T-helper 1 cell (primary cell): ENCODE measurements around the gene MAGI2.

Experiments used
- DNase-seq, 5 donors: peaks; one replicate each; pipeline ENCODE4 v3.0.0-alpha.2; 2012 to 2020

MAGI2 gene

DNA sequence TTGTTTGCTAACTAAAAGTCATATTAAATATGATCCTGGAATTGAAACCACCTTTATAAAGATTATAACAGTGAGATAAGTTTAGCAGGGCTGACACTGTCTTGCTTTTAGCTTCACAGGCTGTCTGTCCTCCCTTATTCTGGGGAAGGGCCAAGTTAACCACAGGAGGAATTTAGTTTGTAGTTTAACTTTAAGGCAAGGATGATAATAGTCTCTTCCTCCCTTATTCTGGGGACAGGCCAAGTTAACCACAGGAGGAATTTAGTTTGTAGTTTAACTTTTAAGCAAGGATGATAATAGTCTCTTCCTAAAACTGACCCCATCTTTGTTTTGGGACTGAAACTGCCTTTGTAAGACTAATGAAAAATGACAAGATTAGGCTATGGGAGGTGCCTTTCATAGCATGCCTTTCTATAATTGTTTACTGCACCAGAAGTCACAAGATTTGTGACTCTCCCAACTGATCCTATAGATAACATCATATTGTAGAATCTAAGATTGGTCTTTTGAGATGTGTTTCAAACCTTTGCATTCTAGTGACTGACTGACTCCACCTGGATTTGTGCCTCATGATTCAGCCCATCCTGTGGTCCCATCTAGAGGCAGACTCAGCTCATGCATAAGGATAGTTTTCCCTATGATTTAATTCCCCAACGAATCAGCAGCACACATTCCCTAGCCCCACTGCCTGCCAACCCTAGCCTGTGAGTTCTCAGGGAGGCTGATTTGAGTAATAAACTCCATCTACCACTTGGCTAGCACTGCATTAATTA lies 212.0 kb downstream of the MAGI2 start:
- no peak for DNase-seq

DNA sequence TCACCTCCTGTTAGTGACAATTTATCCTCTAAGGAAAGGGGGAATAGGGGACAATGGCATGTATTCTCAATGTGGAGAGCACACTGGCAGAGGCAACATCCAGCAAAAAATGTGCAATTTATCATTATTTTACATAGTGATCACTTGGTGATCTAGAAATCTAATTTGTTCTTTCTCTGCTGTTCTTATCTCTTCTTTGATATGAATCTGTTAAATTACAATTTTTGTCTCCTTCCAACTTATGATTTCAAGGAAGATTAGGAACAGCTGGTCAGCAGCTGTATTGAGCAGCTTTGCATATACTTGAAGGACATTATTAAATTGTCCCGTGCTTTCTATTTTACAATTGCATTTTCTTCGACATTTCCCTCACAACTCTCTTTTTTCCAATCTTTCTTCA lies 213.1 kb downstream of the MAGI2 start:
- no peak for DNase-seq

DNA sequence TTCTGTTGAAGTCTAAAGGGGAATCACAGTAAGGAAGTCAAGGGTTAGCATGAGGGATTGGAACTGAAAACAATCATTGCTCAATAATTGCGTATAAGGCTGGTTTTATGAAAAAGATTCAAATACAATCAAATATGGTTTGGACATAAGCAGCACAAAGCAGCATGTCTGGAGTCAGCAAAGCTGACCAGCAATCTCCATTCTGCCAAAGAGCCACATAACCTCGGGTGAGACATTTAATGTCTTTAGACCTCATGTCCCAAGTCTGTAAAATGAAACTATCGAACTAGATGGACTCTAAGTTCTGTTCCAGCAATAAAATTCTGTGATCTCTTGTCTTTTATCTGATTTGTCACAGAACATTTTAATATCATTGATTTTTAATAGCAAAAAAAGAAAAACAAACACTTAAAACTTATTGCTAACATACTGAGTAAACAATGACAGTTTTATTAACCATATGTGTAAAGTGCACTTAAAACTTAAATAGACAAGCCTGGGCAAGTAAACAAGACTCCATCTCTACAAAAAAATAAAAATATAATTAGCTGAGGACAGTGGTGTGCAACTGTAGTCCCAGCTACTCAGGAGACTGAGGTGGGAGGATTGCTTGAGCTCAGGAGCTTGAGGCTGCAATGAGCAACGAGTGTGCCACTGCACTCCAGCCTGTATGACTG lies 217.0 kb downstream of the MAGI2 start:
- DNase-seq, result no peak

DNA sequence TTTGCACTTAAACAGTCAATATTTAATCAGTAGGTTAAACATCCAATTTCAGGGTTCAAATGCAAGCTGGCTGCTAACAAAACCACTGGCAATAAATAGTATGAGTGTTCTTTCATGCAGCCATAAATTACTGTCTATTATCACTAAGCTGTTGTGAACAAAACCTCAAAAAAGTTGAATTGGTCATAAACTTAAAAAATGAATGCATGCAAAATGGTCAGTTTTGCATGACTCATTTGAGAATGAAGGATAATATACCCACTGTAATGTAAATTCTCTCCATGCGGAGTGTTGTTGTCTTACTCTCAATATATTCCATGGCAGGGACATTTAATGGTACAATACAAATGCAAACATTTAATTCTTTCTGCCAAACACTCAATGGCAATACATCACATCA lies 226.4 kb downstream of the MAGI2 start:
- no peak for DNase-seq

GRCh38 chr7:79221211-79221610 lies 232.3 kb downstream of the MAGI2 start:
- no peak for DNase-seq

DNA sequence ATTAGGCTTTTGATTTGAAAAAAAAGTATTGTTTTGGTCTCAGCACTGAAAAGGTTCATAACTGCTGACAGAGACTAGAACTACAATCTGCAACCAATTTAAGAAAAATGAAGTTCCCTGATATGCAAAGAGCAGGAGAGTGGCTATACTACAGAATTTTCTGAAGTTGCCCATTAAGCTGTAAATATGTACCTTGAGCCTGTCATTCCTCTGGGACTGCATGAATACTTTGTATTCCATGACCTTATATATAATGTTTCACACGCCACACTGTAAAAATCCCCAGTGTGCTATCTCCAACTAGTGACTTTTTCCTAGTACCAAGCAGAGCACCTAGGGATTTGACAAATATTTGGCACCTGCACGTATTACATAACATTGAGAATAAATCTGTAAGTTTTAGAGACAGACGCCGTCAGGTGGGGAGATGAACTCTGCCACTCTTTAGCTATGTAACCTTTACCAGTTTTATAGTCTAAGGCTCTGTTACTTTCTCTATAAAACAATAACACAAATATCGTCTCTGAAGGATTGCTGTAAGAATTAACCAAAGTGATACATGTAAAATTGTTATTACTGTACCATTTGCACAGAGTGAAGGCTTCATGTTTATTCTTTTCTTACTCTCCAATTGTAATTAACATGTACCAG lies 235.4 kb downstream of the MAGI2 start:
- no peak for DNase-seq

DNA sequence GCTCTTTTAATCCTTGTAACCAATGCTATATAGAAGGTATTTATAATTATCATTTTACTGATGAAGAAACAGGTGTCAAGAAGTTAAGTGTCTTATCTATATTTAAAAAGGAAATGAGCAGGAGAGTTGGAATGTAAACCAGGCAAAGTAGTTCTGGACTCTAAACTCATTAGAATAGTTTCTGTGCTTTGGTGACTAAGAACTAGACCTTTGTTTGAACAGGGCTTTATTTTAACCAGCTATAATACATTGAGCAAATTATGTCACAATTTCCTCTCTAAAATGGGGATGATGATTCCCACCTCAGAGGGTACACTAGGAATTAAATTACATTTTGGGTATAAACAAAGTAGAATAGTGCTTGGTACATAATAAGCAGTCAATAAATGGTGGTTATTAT lies 236.0 kb downstream of the MAGI2 start:
- no peak for DNase-seq

DNA sequence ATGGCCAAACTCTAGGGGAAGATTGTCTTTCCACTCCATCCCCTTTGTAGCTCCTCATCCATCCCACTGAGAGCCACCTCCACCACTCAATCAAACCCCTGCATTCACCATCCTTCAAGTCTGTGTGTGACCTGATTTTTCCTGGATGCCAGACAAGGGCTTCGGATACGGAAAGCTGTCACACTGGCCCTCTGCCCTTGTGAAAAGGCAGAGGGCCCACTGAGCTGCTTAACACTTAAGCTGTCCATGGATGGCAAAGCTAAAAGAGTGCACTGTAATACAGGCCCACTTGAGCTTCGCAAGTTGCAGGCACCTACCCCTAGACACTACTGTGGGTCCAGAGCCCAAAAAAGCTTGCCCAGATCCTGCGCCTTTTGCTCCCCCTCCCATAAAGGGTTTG lies 237.2 kb downstream of the MAGI2 start:
- no peak for DNase-seq

DNA sequence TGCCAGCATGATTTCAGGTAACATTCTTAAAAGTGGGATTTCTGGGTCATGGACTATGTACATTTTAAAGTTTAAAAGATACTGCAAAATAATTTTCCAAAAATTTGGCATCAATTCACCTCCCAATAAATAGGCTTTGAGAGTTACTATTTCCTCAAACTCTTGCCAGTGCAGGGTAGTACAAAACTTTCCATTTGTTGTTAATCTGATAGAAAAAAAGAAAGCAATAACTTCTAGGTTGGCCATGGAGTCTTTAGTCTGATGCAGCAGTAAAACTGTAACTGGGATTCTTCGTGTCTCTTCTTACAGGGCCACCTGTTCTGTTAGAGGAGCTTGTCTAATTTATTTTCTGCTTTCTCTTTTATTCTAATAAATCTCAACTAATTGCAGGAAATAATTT lies 241.1 kb downstream of the MAGI2 start:
- DNase-seq, result no peak

GRCh38 chr7:79211724-79212123 lies 241.7 kb downstream of the MAGI2 start:
- no peak for DNase-seq

DNA sequence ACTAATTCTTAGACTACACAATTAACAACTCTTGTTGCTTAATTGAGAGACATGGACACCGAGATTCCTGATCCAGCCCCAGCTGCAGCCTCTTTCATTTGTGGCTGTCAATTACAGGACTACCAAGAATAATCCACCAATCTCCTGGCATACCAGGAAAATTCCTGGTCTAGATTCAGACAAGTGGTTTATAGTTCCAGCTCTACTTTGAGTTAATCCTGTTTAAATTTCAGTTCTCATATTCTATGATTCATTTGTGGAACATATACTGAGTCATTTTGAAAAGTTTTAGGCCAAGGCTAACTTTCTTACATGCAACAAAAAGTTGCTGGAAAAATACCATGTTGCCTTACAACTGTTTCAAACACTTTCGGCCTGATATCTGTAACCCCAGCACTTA lies 253.5 kb downstream of the MAGI2 start:
- DNase-seq, result no peak

DNA sequence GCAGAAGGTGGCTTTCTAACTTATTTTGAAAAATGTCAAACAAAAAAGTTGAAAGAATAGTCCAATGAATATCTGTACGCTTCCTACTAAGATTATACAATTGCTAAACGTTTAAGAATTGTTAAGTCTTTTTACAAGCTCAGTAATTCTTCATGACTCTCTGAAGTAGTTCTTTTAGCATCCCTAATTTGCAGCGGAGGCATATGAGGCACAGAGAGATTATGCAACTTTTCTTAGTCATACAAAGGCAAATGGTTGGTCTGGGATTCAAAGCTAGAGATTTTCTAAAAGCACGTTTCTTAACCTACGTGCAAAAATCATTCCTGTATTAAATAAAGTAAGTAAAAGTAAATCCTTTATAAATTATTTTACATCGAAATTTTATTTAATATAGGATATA lies 254.2 kb downstream of the MAGI2 start:
- DNase-seq, result no peak

DNA sequence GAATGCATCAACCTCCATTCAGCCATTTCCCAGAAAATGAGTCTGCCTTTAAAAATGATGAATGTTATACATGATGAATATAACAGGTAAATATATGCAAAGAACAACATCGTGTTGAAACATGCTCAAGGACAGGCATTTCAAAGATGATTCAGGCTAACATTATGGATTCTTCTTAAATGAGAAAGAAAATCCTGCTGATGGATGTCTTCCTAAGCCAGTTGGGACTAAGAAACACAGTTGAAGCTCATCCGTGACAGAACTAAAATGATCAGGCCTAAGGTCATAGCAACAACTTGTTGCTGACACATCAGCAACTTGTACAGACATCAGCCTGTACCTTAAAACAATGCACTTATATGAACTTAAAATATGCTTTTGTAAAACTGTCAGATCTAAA lies 267.9 kb downstream of the MAGI2 start:
- DNase-seq, result no peak

DNA sequence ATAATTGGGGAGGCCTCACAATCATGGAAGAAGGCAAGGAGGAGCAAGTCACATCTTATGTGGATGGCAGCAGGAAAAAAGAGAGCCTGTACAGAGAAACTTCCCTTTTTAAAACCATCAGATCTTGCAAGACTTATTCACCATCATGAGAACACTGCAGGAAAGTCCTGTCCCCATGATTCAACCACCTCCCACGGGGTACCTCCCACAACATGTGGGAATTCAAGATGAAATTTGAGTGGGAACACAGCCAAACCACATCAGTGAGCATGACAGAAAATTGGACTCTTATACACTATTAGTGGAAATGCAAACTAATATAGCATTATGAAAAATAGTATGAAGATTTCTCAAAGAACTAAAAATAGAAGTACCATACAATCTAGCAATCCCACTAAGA lies 271.2 kb downstream of the MAGI2 start:
- DNase-seq, result no peak

GRCh38 chr7:79180533-79180932 lies 272.9 kb downstream of the MAGI2 start:
- no peak for DNase-seq

DNA sequence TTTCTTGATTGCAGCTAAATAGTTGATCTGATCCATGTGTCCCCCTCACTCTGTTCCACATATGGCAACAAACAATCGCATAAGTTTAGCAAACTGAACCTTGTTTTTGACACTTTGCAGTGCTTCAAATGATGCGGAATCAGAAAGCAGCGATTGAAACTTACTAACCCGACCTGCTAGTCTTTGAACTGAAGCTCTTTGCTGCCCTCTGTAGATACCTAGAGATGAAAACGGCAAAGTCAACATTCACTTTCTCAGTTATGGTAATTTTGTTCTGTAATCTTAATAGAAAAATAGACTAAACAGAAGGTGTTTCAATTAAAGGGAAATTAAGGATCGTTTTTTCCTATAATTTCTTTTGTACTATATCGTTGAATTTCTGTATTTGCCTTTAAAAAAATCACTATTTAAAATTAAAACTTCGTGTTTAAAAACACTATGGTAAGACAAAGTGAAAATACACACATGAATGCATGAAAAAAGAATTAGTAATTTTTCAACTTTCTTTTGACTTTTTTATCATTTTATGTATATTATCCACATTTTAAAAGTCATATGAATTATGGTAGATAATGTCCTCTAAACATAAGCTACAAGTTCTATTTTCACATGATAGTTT lies 276.5 kb downstream of the MAGI2 start:
- no peak for DNase-seq

DNA sequence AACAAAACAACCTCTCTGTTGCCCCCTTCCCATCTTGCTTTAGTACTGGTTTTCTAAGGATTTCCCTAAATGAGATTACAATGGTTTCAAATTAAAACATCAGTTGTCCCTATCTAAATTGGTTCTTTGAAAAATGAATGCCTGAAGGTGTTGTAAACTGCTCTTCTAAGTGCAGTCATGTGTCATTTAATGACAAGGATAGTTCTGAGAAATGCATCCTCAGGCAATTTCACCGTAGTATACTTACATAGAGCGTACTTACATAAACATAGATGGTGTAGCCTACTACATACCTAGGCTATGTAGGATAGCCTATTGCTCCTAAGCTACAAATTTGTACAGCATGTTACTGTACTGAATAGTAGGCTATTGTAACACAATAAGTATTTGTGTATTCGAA lies 278.1 kb downstream of the MAGI2 start:
- DNase-seq, result no peak

DNA sequence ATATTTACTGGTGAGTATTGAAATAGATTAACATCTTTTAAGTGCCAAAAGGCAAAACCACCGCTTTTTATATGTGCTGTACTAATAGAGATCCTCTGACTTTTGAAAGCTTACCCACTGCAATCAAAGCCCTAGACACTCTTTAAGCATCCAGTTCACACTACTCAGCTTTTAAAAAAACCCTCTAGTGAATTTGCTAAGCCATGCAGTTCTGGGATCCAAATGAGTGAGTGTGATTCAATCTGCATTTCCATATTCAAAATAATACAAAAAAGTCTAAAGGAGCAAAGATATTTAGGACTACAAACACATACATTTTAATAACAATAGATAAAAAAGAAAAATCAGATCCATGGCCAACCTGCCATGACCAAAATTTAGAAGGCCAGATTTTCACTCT lies 288.2 kb downstream of the MAGI2 start:
- DNase-seq, result no peak

- DNase-seq, result no peak
Observed at GRCh38 chr7:79159040-79159664, 294.3 kb downstream of the MAGI2 start.

GRCh38 chr7:79157281-79157680 lies 296.2 kb downstream of the MAGI2 start:
- no peak for DNase-seq

GRCh38 chr7:79149831-79150230 lies 303.6 kb downstream of the MAGI2 start:
- no peak for DNase-seq

GRCh38 chr7:79142706-79143105 lies 310.8 kb downstream of the MAGI2 start:
- no peak for DNase-seq

DNA sequence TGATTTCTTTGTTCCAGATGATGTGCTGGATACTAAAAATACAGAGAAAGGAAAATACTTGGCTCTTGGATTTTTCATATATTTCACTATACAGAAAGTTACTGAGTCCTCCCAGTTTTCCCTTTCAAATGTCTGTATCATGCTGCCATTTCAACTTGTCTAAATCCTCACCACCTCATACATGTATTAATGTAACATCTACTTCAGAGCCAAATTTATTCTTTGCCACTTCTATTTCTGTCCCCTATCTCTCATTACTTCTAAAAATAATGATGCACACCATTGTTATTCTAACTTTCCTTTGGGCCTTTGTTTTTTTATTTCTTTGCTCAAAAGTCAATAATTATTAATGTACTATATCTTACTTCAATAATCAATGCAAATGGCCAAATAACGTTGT lies 312.2 kb downstream of the MAGI2 start:
- DNase-seq, result no peak
